T-helper 2 cell treated with Interferon-gamma antibody and Interleukin-4, amounts not matched to agents 100 ng/mL and 5 ng/mL, for 36 hours (primary cell): Measurements from ENCODE around the gene PANX1. TPM values are rescaled to one million over a fixed set of nuclear protein-coding genes. Genes with fewer than 3 reads are reported as not detected.

Source experiments
- intact Hi-C: fragments of 100-400 bp; cut with micrococcal nuclease; formaldehyde crosslinking; loops from one replicate; pipeline ENCODE4 v1.15.1; 2023
- total RNA-seq: library from RNA; stranded (reverse); gene quantifications from 2 replicates; pipeline ENCODE4 v1.2.3, GENCODE V29; 2022

The PANX1 gene
- total RNA-seq, 1 donor from 2014 or later = 14.0 TPM

GRCh38 chr11:94128291-94128745 lies 323 bp upstream of the PANX1 start:
- intact Hi-C loops = loop anchor here (1.0 to 10.0 kb wide), 7 partner anchors 56 to 936 kb away; partner anchors contain the start of genes ANKRD49, CWC15, FUT4 and KDM4D

GRCh38 chr11:94129512-94130297 lies 1.1 kb downstream of the PANX1 start:
- intact Hi-C loops = loop anchor here (1.0 to 10.0 kb wide), 8 partner anchors 55 to 935 kb away; partner anchors contain the start of genes C11orf54, CEP295, CWC15 and FUT4

GRCh38 chr11:94130298-94131046 lies 1.8 kb downstream of the PANX1 start:
- intact Hi-C loops = loop anchor here (10.0 kb wide), 1 partner anchor 466 kb away; the partner anchor contains the start of gene CEP295

DNA sequence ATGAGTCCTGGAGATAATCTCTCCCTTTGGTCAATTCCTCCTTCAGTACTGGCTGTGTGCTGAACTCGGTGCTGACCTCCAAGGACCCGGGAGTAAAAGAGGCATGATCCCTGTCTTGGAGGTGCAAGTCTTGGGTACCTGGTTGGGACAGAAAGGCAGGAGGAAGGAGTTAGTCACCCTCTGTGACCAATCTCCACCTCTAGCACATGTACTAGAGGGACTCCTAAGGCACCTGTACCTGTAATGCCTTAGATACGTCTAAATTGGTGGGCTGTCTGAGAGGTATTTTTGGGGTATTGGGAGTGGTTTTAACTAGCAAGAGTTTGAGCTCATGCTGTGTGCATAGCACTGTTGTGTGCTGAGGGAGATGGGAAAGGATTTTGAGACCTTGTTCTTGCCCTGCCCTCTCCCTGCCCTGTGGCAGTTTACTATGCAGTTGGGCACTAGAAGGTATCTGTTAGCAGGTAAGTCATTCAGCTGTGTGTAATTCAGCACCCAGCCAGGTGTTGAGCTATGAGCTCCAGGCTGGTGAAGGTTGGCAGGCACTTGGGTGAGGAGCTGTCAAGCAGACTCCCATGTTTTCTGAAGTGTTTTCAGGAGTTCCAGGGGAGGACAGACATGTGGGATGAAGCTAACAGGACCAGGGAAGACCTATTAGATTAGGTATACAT lies 2.5 kb downstream of the PANX1 start:
- intact Hi-C loops = loop anchor here (10.0 kb wide), 1 partner anchor 466 kb away; the partner anchor contains the start of gene CEP295

DNA sequence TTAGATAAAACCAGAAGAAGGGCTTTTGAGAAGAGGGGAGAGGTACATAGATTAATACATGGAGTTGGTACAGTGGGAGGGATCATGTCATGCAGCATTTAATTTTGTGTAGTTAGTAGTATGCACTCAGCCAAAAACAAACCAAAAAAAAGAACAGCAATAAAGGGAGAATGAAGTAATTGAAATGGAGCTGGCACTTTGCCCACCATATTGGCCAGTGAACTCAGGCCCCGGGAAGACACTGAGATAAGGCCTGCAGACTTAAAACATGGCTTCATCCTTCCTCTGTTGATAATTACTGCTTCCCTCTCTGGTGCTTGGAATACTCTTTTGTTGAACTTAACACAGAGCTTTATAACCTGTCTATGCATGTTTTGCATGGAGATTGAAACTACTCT lies 3.1 kb downstream of the PANX1 start:
- intact Hi-C loops = loop anchor here (10.0 kb wide), 1 partner anchor 467 kb away; the partner anchor contains the start of gene CEP295

- intact Hi-C loops = loop anchor here (10.0 kb wide), 1 partner anchor 467 kb away; the partner anchor contains the start of gene CEP295
Observed at GRCh38 chr11:94132152-94132558, 3.5 kb downstream of the PANX1 start.

GRCh38 chr11:94132823-94133408 lies 4.3 kb downstream of the PANX1 start:
- intact Hi-C loops = loop anchor here (10.0 kb wide), 1 partner anchor 468 kb away; the partner anchor contains the start of gene CEP295

DNA sequence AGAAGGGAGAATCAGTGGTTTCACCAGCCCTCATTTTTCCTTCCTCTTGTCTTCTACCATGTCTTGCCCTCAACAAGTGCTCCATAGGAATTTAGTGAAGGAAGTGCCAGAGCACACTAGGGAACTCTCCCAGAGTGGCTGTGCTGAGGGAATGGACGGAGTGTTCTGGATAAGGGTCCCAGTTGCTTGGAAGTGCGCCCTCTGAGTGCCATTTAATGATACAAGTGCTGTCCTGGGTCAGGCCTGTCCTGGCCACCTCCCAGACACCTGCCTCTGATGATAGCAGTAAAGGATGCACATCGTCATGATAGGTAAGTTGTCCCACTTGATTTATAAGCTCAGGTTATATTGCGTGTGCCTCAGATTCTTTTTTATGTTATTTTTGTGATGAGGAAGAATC lies 5.1 kb downstream of the PANX1 start:
- intact Hi-C loops = loop anchor here (10.0 kb wide), 1 partner anchor 469 kb away; the partner anchor contains the start of gene CEP295

- intact Hi-C loops = loop anchor here (10.0 kb wide), 1 partner anchor 470 kb away; the partner anchor contains the start of gene CEP295
Observed at GRCh38 chr11:94134651-94135512, 6.2 kb downstream of the PANX1 start.

GRCh38 chr11:94139416-94139815 lies 10.8 kb downstream of the PANX1 start:
- intact Hi-C loops = loop anchor here (10.0 kb wide), 1 partner anchor 475 kb away; the partner anchor contains the start of gene CEP295

- intact Hi-C loops = no loop called here
Observed at GRCh38 chr11:94140154-94140655, 11.6 kb downstream of the PANX1 start.

DNA sequence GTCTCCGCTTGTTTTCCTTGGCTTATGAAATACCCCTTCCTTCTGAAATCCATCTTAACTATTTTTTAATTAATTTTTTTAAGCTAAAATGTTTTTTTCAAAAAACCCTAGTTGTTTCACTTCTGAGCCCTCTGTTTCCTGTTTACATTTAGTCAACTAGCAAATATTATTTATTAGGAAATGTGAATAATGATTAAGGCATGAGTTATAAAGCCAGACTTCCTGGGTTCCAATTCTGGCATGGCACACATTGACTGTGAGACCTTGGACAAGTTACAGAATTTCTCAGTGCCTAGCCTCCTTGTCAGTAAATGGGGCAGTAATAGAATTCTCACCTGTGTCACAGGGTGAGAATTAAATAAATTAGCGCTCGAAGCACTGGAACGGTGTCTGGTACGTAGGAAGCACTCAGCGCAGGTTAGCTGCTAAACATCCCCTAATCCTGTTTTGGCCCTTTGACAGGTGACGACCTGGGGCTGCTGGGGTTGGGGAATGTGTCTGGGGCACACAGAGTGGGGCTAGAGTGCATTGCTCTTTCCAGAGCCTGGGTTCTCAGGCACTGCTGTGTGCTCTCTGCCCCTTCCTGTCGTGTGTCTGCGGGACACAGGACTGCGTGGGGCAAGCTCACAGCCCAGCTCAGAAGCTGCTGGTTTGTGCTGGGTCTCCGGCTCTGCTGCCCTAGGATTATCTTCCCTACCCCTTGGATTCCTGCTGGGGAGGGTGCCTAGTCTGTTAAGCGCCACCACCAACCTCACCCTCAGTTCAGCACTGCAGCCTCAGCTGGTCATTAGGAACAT lies 13.1 kb downstream of the PANX1 start:
- intact Hi-C loops = no loop called here

- intact Hi-C loops = no loop called here
Observed at GRCh38 chr11:94142308-94143281, 14.0 kb downstream of the PANX1 start.

DNA sequence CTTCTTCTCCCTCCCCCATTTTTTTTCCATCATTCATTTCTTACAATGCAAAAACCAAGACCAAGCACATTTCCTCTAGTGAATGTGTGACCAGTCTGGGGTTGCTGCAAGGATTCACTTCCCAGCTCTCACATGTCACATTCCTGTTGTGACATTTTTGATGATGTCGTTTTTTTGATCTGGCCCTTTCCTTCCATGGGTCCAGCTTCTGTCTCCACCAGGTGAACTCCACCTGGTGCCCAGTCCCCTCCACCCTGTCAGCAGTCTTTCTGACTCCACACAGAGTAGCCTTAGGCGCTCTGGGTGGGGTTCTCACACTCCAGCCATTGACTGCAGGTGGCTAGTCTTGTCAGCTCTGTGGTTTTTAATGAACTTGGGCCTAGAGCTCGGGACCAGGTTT lies 15.6 kb downstream of the PANX1 start:
- intact Hi-C loops = no loop called here

DNA sequence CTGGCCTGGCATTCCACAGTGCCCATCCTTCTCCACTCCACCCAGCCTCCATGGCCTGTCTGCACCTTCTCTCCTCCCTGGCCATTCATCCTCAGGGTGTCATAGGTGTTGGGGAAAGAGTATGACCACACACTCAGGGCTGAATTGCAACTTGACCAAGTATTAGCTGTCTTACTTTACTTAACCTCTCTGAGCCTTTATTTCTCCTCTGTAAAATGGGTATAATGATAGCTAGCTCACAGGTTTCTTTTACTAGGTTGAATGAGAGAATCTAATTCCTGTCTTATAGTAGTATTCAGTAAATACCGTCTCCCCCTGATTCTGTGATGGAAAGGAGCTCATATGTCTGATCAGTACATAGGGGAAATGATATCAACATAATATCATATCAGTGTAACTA lies 16.0 kb downstream of the PANX1 start:
- intact Hi-C loops = no loop called here

GRCh38 chr11:94145431-94145830 lies 16.8 kb downstream of the PANX1 start:
- intact Hi-C loops = no loop called here

DNA sequence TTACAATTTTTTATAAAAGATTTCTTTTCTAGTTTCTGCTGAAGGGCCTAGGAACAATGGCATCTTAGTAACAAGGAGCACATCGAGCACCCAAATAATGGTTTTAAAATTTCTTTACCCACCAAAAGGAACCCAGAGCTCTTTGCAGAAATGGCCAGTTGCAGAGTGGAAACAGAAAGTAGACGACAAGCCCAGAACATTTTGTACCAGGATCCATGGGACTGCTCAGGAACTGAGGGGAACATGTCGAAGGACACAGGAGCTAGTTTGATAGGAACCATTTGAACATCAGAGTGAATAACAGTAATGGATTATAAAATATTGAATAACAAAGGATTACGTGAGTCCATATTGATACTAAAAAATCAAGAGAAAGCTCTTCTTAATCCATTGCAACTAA lies 17.3 kb downstream of the PANX1 start:
- intact Hi-C loops = no loop called here
